Endothelial cell of umbilical vein (primary cell): ENCODE data around the gene GMEB2. TPM values are rescaled to one million over a fixed set of nuclear protein-coding genes. Genes with fewer than 3 reads are reported as not detected.

Experiments
- BruUV-seq: library from RNA; stranded (reverse); fragments of 400-500 nt; replicated peaks from 2 replicates; lab custom pipeline; 2021; lab: Mats Ljungman, UMichigan
- CTCF ChIA-PET: fragments of 300-600, 350-600 bp; sonication (Branson Sonifier 250); formaldehyde crosslinking; loops from one replicate; lab custom pipeline; 2021; ENCODE audit warnings: antibody characterized with exemption, inconsistent platforms; lab: Charles Lee
- POLR2A ChIA-PET: fragments of 300-600, 350-600 bp; sonication (Branson Sonifier 250); formaldehyde crosslinking; loops from one replicate; lab custom pipeline; 2021; ENCODE audit warnings: antibody characterized with exemption, inconsistent platforms; lab: Charles Lee
- DNase-seq: peaks from one replicate; pipeline ENCODE4 v3.0.0-alpha.2; 2011; ENCODE audit warnings: low read depth, low spot score
- FAIRE-seq: peaks from 2 replicates; lab custom pipeline; 2011; peaks lifted over from hg19 to GRCh38; lab: Jason Lieb, UNC
- H2AFZ ChIP-seq: 2 replicates; pipeline ENCODE4 v1.6.0; 2012; ENCODE audit warnings: low read depth, low read length, control low read depth, inconsistent platforms
- H3K27ac ChIP-seq: 2 replicates; pipeline ENCODE4 v1.5.1; 2011; ENCODE audit warnings: low read depth, mild to moderate bottlenecking, control low read depth, low read length, moderate library complexity; ENCODE audit not compliant: insufficient read depth
- H3K27me3 ChIP-seq, 2 experiments: 2 replicates each; pipeline versions ENCODE4 v1.6.0 to v1.6.1; 2011; ENCODE audit warnings: low read length in 2 of 2, mixed read lengths in 1 of 2; ENCODE audit not compliant: control insufficient read depth in 2 of 2, insufficient read depth in 2 of 2
- H3K36me3 ChIP-seq, 2 experiments: 2 replicates in 1 of 2; 3 replicates in 1 of 2; pipeline ENCODE4 v1.5.1; 2011; ENCODE audit warnings: low read length in 2 of 2, mild to moderate bottlenecking in 1 of 2, moderate library complexity in 1 of 2; ENCODE audit not compliant: control insufficient read depth in 2 of 2, insufficient read depth in 2 of 2; ENCODE audit errors: extremely low read depth in 1 of 2
- H3K4me1 ChIP-seq: 3 replicates; pipeline ENCODE4 v1.5.1; 2011; ENCODE audit warnings: mild to moderate bottlenecking, low read length; ENCODE audit not compliant: control insufficient read depth, insufficient read depth; ENCODE audit errors: extremely low read depth
- H3K4me2 ChIP-seq: 2 replicates; pipeline ENCODE4 v1.6.1; 2011; ENCODE audit warnings: low read length, control low read depth, mixed read lengths; ENCODE audit not compliant: insufficient read depth
- H3K4me3 ChIP-seq, 3 experiments: fragments of 200-600 bp in 1 of 3; sonication (generic), shearing (Covaris generic) in 1 of 3; replicated peaks in 1 of 3; 2 replicates each; pipeline ENCODE4 v1.5.1; 2011 to 2016; ENCODE audit warnings: control low read depth in 3 of 3, low read length in 3 of 3, mild to moderate bottlenecking in 2 of 3, inconsistent platforms in 1 of 3, low read depth in 1 of 3, moderate library complexity in 1 of 3; ENCODE audit not compliant: insufficient read depth in 1 of 3
- H3K79me2 ChIP-seq: 2 replicates; pipeline ENCODE4 v1.6.0; 2012; ENCODE audit warnings: low read length, inconsistent platforms; ENCODE audit not compliant: control insufficient read depth, insufficient read depth
- H3K9ac ChIP-seq: replicated peaks from 2 replicates; pipeline ENCODE3; 2011; ENCODE audit warnings: low read length, control low read depth; ENCODE audit not compliant: insufficient read depth; ENCODE audit errors: extremely low read depth
- H3K9me1 ChIP-seq: replicated peaks from 3 replicates; pipeline ENCODE4 v1.6.0; 2011; ENCODE audit warnings: mild to moderate bottlenecking, low read length; ENCODE audit not compliant: control insufficient read depth, insufficient read depth; ENCODE audit errors: extremely low read depth
- H3K9me3 ChIP-seq: replicated peaks from 2 replicates; pipeline ENCODE4 v1.5.1; 2012; ENCODE audit warnings: low read length, inconsistent platforms; ENCODE audit not compliant: control insufficient read depth, insufficient read depth
- H4K20me1 ChIP-seq: replicated peaks from 2 replicates; pipeline ENCODE3; 2011; ENCODE audit warnings: mild to moderate bottlenecking, low read length; ENCODE audit not compliant: control insufficient read depth, insufficient read depth; ENCODE audit errors: extremely low read depth
- CTCF ChIP-seq, 2 donors: IDR thresholded peaks; 1 replicate in 1 of 2; 2 replicates in 1 of 2; pipeline ENCODE4 v1.5.1; 2011; ENCODE audit warnings: low read length in 2 of 2, mild to moderate bottlenecking in 2 of 2, moderate library complexity in 2 of 2, control low read depth in 1 of 2, inconsistent platforms in 1 of 2, low read depth in 1 of 2; ENCODE audit not compliant: insufficient read depth in 1 of 2; ENCODE audit errors: extremely low read depth in 1 of 2
- EZH2 ChIP-seq: IDR thresholded peaks from 2 replicates; pipeline ENCODE4 v1.6.1; 2012; ENCODE audit warnings: borderline replicate concordance, low read depth, mild to moderate bottlenecking, moderate library complexity, low read length, inconsistent platforms; ENCODE audit not compliant: severe bottlenecking
- FOS ChIP-seq: IDR thresholded peaks from 2 replicates; pipeline ENCODE4 v1.6.1; 2011; ENCODE audit warnings: mild to moderate bottlenecking, low read length, moderate library complexity, borderline replicate concordance; ENCODE audit not compliant: insufficient read depth
- GATA2 ChIP-seq: IDR thresholded peaks from 2 replicates; pipeline ENCODE4 v1.7.0; 2011; ENCODE audit warnings: low read depth, mild to moderate bottlenecking, moderate library complexity, mixed read lengths, low read length; ENCODE audit not compliant: insufficient read length, insufficient read depth
- JUN ChIP-seq: IDR thresholded peaks from 2 replicates; pipeline ENCODE4 v1.6.1; 2011; ENCODE audit warnings: borderline replicate concordance, low read depth; ENCODE audit not compliant: insufficient read length, insufficient read depth
- MAX ChIP-seq: IDR thresholded peaks from 2 replicates; pipeline ENCODE4 v1.6.1; 2011; ENCODE audit not compliant: insufficient read depth, insufficient read length
- MYC ChIP-seq: IDR thresholded peaks from one replicate; pipeline ENCODE4 v1.6.1; 2011; ENCODE audit warnings: mild to moderate bottlenecking, low read depth, low read length
- POLR2A ChIP-seq: IDR thresholded peaks from 2 replicates; pipeline ENCODE4 v1.6.1; 2012; ENCODE audit warnings: low read depth, mild to moderate bottlenecking, control low read depth, low read length
- POLR2AphosphoS5 ChIP-seq: IDR thresholded peaks from 2 replicates; pipeline ENCODE4 v1.6.1; 2012; ENCODE audit warnings: low read depth, mild to moderate bottlenecking, control low read depth, low read length, moderate library complexity; ENCODE audit not compliant: insufficient read depth
- dilution Hi-C: fragments of 300-500 bp; cut with MboI; formaldehyde crosslinking; loops from one replicate; pipeline ENCODE4 v1.15.0; 2019; ENCODE audit warnings: low sequenced_read_pairs; ENCODE audit not compliant: extremely low pct_ligation_motif_present
- intact Hi-C: fragments of 100-400 bp; cut with micrococcal nuclease; formaldehyde crosslinking; loops from one replicate; pipeline ENCODE4 v1.10.0; 2022
- polyA plus RNA-seq, 4 experiments: library from polyadenylated mRNA; depleted of rRNA in 3 of 4; stranded (reverse) in 3 of 4; unstranded in 1 of 4; fragments of >200 nt; gene quantifications; 2 replicates each; pipeline versions ENCODE4 v1.2.1 to v1.2.3, GENCODE V29; 2011 to 2012; ENCODE audit warnings: missing spikeins in 1 of 4
- total RNA-seq: library from RNA; stranded (reverse); gene quantifications from 2 replicates; pipeline ENCODE4 v1.2.3, GENCODE V29; 2021

The GMEB2 gene
- total and polyA plus RNA-seq, 2 donors (not counting 3 experiments of a cell fraction or from before 2014, with no cell fraction given): 12.7 to 14.1 TPM

- Histone ChIP-seq H4K20me1 (no peaks in the 10 kb centered on the region), H3K9me1 (no peaks in the 10 kb centered on the region), H3K27ac (no peak overlapping the region), H3K27me3 (no peaks in the 10 kb centered on the region), H3K4me2 (no peak overlapping the region), H3K4me1 (no peaks in the 10 kb centered on the region), H3K9me3 (no peaks in the 10 kb centered on the region), H2AFZ (no peak overlapping the region), H3K79me2 (no peaks in the 10 kb centered on the region), H3K36me3 (peaks cover 0 to 27% of the 10 kb centered on the region in 2 experiments), H3K9ac (no peak overlapping the region), H3K4me3 (no peak overlapping the region)
- no TSS peak for BruUV-seq
- intact Hi-C loops (no loop called here), dilution Hi-C loops (no loop called here)
- FAIRE-seq (no peak), DNase-seq (no peak)
- ChIA-PET POLR2A (no interaction called here), CTCF (no interaction called here)
- no peak for TF ChIP-seq MYC
- TF ChIP-seq CTCF (IDR thresholded peaks at IDR 0.05; ENCODE audit: extremely low read depth in 1 of 2, insufficient read depth in 1 of 2, low read depth in 1 of 2, low read length in 2 of 2): no peak
- no peak for TF ChIP-seq POLR2AphosphoS5
- TF ChIP-seq JUN: no peak
- TF ChIP-seq POLR2A: no peak
- no peak for TF ChIP-seq FOS
- no peak for TF ChIP-seq MAX
- no peak for TF ChIP-seq GATA2
- no peak for TF ChIP-seq EZH2
These were observed 40.1 kb downstream of the GMEB2 start for GRCh38 chr20:63586797-63587196.
